ENCODE data around the gene SIAH2. TPM values are rescaled to one million over a fixed set of nuclear protein-coding genes. Genes with fewer than 3 reads are reported as not detected.
A peak's percentile ranks its signal among the peaks of the same experiment; 100 is the strongest.

Gene SIAH2
- total RNA-seq, 2 experiments from 2014 or later: 30.9 to 40.8 TPM

GRCh38 chr3:150787741-150788370 is 24.9 kb upstream of the SIAH2 start:
- ChIA-PET CTCF (interaction anchor here (0.5 to 2.3 kb wide), 18 partner anchors 10 to 359 kb away, joined by 3 to 23 read pairs (median 4); partner anchors contain the start of genes MED12L, SELENOT and SIAH2), POLR2A (interaction anchor here (0.6 kb wide), 1 partner anchor 48 kb away, joined by 5 read pairs; no protein-coding TSS in a partner anchor)
- Mint-ChIP-seq H3K4me3 (no peak overlapping the region), H3K4me1 (peaks cover 29% of the 10 kb centered on the region), H3K27me3 (peaks cover 2% of the 10 kb centered on the region), H3K27ac (no peak overlapping the region), H3K36me3 (ENCODE audit: low read depth) (no peaks in the 10 kb centered on the region), H3K9me3 (no peaks in the 10 kb centered on the region)
- peak; percentile 83 for DNase-seq

DNA sequence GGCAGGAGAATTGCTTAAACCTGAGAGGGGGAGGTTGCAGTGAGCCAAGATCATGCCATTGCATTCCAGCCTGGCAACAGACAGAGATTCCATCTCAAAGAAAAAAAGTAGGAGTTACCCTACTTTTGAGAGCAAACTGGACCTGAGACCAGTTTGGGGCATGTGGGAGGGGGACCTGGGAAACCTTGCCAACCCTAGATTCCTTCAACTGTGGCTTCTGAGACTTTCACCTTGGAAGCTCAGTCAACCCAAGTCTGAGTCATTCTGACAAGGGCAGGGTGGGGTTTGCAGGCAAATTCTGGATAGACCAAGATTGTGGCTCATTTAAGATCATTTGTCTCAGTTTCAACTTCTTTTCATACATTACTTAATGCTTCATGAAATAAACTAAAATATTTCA is 23.8 kb upstream of the SIAH2 start:
- no peaks in the 10 kb centered on the region for H3K9me3 Mint-ChIP-seq
- peaks cover 2% of the 10 kb centered on the region for H3K27me3 Mint-ChIP-seq
- DNase-seq: no peak
- CTCF ChIA-PET: interaction anchor here (1.0 to 1.8 kb wide), 3 partner anchors 16 to 360 kb away, joined by 3 to 9 read pairs (median 5); no protein-coding TSS in a partner anchor
- no peak overlapping the region for H3K27ac Mint-ChIP-seq
- no peak overlapping the region for H3K4me3 Mint-ChIP-seq
- peaks cover 29% of the 10 kb centered on the region for H3K4me1 Mint-ChIP-seq
- no peaks in the 10 kb centered on the region for H3K36me3 Mint-ChIP-seq (ENCODE audit: low read depth)
- POLR2A ChIA-PET: no interaction called here

GRCh38 chr3:150784747-150785125 is 21.8 kb upstream of the SIAH2 start:
- Mint-ChIP-seq H3K4me3 (no peak overlapping the region), H3K36me3 (ENCODE audit: low read depth) (no peaks in the 10 kb centered on the region), H3K9me3 (no peaks in the 10 kb centered on the region), H3K27me3 (peaks cover 2% of the 10 kb centered on the region), H3K4me1 (peaks cover 29% of the 10 kb centered on the region), H3K27ac (no peak overlapping the region)
- DNase-seq: no peak
- ChIA-PET CTCF (interaction anchor here (0.7 to 1.3 kb wide), 2 partner anchors 21 to 1440 kb away, joined by 3 to 5 read pairs; partner anchors contain the start of gene SIAH2), POLR2A (no interaction called here)

GRCh38 chr3:150783920-150784746 is 21.2 kb upstream of the SIAH2 start:
- no peaks in the 10 kb centered on the region for H3K9me3 Mint-ChIP-seq
- POLR2A ChIA-PET: no interaction called here
- peaks cover 29% of the 10 kb centered on the region for H3K4me1 Mint-ChIP-seq
- no peak overlapping the region for H3K4me3 Mint-ChIP-seq
- no peak for DNase-seq
- peak overlapping the region; percentile 25 for H3K27ac Mint-ChIP-seq
- CTCF ChIA-PET: interaction anchor here (0.7 to 1.3 kb wide), 3 partner anchors 10 to 1440 kb away, joined by 3 to 5 read pairs (median 4); partner anchors contain the start of gene SIAH2
- no peaks in the 10 kb centered on the region for H3K27me3 Mint-ChIP-seq
- H3K36me3 Mint-ChIP-seq (ENCODE audit: low read depth): no peaks in the 10 kb centered on the region

- CTCF ChIA-PET: interaction anchor here (1.2 kb wide), 1 partner anchor 9 kb away, joined by 4 read pairs; no protein-coding TSS in a partner anchor
- Mint-ChIP-seq H3K9me3 (no peaks in the 10 kb centered on the region), H3K4me3 (no peak overlapping the region), H3K4me1 (peaks cover 25% of the 10 kb centered on the region), H3K27me3 (no peaks in the 10 kb centered on the region), H3K27ac (no peak overlapping the region), H3K36me3 (ENCODE audit: low read depth) (no peaks in the 10 kb centered on the region)
- no peak for DNase-seq
- POLR2A ChIA-PET: no interaction called here
Measured at GRCh38 chr3:150783316-150783715, 20.3 kb upstream of the SIAH2 start.

DNA sequence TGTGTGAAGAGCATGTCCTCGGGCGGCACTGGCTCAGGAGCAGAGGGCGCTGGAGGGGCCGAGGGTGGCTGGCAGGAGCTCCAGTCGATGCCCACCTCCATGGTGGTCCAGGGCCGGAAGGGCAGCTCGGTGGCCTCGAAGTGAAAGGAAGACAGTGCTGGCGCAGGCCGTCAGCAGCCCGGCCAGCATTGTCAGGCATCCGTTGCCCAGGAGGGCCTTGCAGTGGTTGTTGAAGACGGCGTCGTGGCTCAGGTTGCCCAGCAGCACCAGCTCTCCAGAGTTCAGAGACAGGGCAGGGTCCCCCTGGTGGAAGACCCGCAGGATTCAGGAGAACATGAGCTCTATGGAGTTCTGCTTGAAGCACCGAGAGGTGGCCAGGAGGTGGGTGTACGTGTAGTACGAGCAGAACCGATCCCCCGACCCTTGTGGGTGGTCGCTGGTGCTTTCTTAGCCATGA is 16.5 kb upstream of the SIAH2 start:
- DNase-seq: no peak
- ChIA-PET POLR2A (no interaction called here), CTCF (interaction anchor here (3.8 to 9.5 kb wide), 2 partner anchors 9 to 16 kb away, joined by 23 to 61 read pairs; partner anchors contain the start of gene SIAH2)
- Mint-ChIP-seq H3K27me3 (no peaks in the 10 kb centered on the region), H3K27ac (no peak overlapping the region), H3K4me1 (peaks cover 6% of the 10 kb centered on the region), H3K36me3 (ENCODE audit: low read depth) (no peaks in the 10 kb centered on the region), H3K9me3 (no peaks in the 10 kb centered on the region), H3K4me3 (no peak overlapping the region)

DNA sequence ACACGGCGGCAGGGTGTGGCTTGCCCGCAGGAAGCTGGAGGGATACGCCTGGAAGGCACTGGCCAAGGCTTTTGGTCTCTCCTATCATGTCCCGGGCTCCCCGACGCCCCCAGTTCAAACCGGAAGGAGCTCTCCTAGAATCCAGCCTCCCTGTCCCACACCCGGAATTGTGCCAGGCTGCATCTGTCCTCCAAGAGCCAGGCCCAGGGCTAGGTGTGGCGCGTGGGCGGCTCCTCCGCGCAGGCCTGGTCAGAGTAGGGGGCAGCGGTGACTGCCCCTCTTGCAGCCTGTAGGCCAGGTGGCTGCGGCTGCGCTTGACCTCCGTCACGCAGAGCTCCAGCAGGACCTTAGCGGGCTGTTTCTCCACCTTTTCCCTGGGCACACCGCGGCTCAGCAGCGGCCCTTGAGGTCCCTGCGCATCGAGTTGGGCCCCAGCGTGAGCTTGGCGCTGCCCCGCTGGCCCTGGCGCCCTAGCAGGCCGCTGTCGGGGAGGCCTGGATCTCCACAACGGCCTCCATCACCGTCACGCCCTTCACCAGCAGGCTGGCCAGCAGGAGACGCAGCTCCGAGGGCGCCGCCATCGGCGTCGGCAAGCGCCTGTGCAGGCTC is 15.9 kb upstream of the SIAH2 start:
- CTCF ChIA-PET: interaction anchor here (3.8 to 9.5 kb wide), 2 partner anchors 9 to 16 kb away, joined by 23 to 61 read pairs; partner anchors contain the start of gene SIAH2
- H3K9me3 Mint-ChIP-seq: no peaks in the 10 kb centered on the region
- H3K27me3 Mint-ChIP-seq: no peaks in the 10 kb centered on the region
- POLR2A ChIA-PET: no interaction called here
- H3K4me3 Mint-ChIP-seq: no peak overlapping the region
- peaks cover under 1% of the 10 kb centered on the region for H3K4me1 Mint-ChIP-seq
- H3K36me3 Mint-ChIP-seq (ENCODE audit: low read depth): no peaks in the 10 kb centered on the region
- no peak for DNase-seq
- H3K27ac Mint-ChIP-seq: no peak overlapping the region

DNA sequence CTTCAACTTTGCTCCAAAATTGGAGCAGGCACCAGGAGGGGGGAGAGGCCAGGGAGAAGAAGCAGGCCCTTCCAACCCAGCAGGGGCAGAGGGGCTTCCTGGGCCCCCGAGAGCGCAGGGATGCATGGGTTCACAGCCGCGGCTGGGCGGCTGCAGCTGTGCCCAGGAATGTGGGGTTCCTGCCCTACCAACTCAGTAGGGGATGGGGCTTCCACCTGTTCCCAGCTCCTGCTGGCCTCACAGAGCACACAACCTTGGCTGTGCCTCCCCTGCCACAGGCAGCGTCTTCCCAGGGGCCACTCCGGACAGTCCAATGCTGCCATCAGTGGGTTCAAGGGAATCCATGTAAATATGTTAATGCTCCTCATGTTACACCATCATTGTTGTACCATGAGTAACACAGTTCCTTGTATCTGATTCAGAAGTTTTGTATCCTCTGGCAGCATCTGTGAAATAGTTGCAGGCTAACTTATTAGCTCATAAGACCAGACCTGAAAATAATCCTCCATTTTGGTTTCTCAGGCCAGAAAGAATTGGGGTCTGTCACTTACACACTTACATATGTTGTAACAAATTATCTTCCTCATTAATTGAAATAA is 12.1 kb upstream of the SIAH2 start:
- no peak for DNase-seq
- no peaks in the 10 kb centered on the region for H3K27me3 Mint-ChIP-seq
- ChIA-PET POLR2A (no interaction called here), CTCF (interaction anchor here (0.7 to 9.5 kb wide), 3 partner anchors 9 to 545 kb away, joined by 3 to 61 read pairs (median 4); partner anchors contain the start of gene SIAH2)
- H3K27ac Mint-ChIP-seq: no peak overlapping the region
- H3K4me1 Mint-ChIP-seq: no peaks in the 10 kb centered on the region
- H3K36me3 Mint-ChIP-seq (ENCODE audit: low read depth): no peaks in the 10 kb centered on the region
- no peak overlapping the region for H3K4me3 Mint-ChIP-seq
- H3K9me3 Mint-ChIP-seq: no peaks in the 10 kb centered on the region

GRCh38 chr3:150773616-150774192 is 10.7 kb upstream of the SIAH2 start:
- H3K27ac Mint-ChIP-seq: no peak overlapping the region
- no peaks in the 10 kb centered on the region for H3K36me3 Mint-ChIP-seq (ENCODE audit: low read depth)
- H3K4me3 Mint-ChIP-seq: no peak overlapping the region
- H3K4me1 Mint-ChIP-seq: no peaks in the 10 kb centered on the region
- ChIA-PET CTCF (interaction anchor here (0.8 to 9.5 kb wide), 3 partner anchors 10 to 23 kb away, joined by 3 to 61 read pairs (median 4); partner anchors contain the start of gene SIAH2), POLR2A (no interaction called here)
- no peaks in the 10 kb centered on the region for H3K27me3 Mint-ChIP-seq
- H3K9me3 Mint-ChIP-seq: no peaks in the 10 kb centered on the region
- DNase-seq: no peak

DNA sequence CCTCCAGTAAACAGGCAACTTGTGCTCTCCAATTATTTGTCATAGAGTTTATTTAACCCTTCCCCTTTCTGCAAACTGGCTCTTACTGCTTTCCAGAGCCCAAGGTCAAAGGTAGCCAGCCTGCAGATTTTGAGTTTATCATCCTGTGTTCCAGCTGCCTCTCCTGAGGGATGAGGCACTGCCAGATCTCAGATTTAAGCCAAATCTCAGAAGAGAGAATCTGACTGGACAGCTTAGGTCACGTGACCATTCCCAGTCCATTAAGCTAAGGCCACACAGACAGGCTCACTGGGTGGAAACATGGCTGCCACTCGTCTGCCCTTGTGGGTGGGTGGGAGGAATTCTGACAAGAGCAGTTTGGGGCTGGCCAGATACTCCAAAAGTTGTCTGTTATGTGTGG is 8.6 kb upstream of the SIAH2 start:
- ChIA-PET CTCF (interaction anchor here (1.6 kb wide), 1 partner anchor 16 kb away, joined by 9 read pairs; no protein-coding TSS in a partner anchor), POLR2A (no interaction called here)
- no peak for DNase-seq
- no peaks in the 10 kb centered on the region for H3K36me3 Mint-ChIP-seq (ENCODE audit: low read depth)
- H3K4me3 Mint-ChIP-seq: no peak overlapping the region
- H3K9me3 Mint-ChIP-seq: no peaks in the 10 kb centered on the region
- H3K27me3 Mint-ChIP-seq: no peaks in the 10 kb centered on the region
- H3K4me1 Mint-ChIP-seq: no peaks in the 10 kb centered on the region
- H3K27ac Mint-ChIP-seq: no peak overlapping the region

- Mint-ChIP-seq H3K27me3 (no peaks in the 10 kb centered on the region), H3K27ac (no peak overlapping the region), H3K4me1 (peaks cover 8% of the 10 kb centered on the region), H3K4me3 (no peak overlapping the region), H3K9me3 (no peaks in the 10 kb centered on the region), H3K36me3 (ENCODE audit: low read depth) (no peaks in the 10 kb centered on the region)
- ChIA-PET POLR2A (no interaction called here), CTCF (interaction anchor here (1.6 kb wide), 1 partner anchor 17 kb away, joined by 9 read pairs; no protein-coding TSS in a partner anchor)
- DNase-seq: no peak
Measured at GRCh38 chr3:150770681-150771080, 7.7 kb upstream of the SIAH2 start.

DNA sequence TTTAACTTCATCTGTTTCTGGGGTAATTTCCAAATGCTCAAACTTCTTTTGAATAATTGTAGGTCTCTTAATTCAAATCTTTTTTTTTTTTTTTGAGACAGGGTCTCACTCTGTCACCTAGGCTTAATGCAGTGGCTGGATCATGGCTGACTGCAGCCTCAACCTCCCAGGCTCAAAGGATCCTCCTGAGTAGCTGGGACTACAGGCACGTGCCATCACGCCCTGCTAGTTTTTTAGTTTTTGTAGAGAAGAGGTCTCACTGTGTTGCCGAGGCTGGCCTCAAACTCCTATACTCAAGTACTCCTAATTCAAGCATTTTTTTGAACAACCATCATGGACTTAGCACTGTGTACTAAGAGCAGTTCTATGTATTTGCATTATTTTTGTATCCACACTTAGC is 3.8 kb upstream of the SIAH2 start:
- ChIA-PET POLR2A (no interaction called here), CTCF (interaction anchor here (0.6 to 0.8 kb wide), 3 partner anchors 14 to 76 kb away, joined by 4 to 5 read pairs (median 5); no protein-coding TSS in a partner anchor)
- Mint-ChIP-seq H3K27ac (no peak overlapping the region), H3K4me3 (no peak overlapping the region), H3K36me3 (ENCODE audit: low read depth) (peaks cover 3% of the 10 kb centered on the region), H3K4me1 (peaks cover 27% of the 10 kb centered on the region), H3K27me3 (no peaks in the 10 kb centered on the region), H3K9me3 (no peaks in the 10 kb centered on the region)
- DNase-seq: no peak
